ENCODE results near the gene BRMS1. TPM values are rescaled to one million over a fixed set of nuclear protein-coding genes. Genes with fewer than 3 reads are reported as not detected.
A peak's percentile ranks its signal among the peaks of the same experiment; 100 is the strongest.

Gene BRMS1
- total RNA-seq, 1 donor from 2014 or later: 16.4 TPM

DNA sequence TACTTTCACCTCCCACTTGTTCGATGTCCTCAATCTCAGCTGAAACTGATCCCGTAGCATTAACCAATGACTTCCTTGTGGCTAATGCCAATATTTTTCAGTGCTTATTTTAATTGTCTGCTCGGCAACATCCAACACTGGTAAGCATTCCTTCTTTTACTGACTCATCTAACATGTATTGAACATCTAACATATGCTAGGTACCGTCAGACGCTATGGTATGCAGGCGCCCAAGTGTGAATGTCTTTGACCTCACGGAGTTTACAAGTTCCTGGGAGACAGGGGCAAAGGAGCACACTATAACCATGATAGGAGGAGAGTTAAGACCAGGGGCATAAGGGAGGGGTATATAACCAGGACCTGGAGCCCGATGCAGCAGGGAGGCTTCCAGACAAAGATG lies 1.7 kb downstream of the BRMS1 start:
- Histone ChIP-seq H3K27ac (no peak overlapping the region), H3K4me2 (no peak overlapping the region), H3K79me2 (ENCODE audit: low read depth) (peaks cover 35% of the 10 kb centered on the region), H3K27me3 (no peaks in the 10 kb centered on the region), H4K20me1 (ENCODE audit: low read depth) (peaks cover 13% of the 10 kb centered on the region), H3K36me3 (no peaks in the 10 kb centered on the region), H3K4me1 (peaks cover 26% of the 10 kb centered on the region), H3K9ac (no peak overlapping the region), H3F3A (ENCODE audit: low read depth) (peaks cover 43% of the 10 kb centered on the region), H3K4me3 (no peak overlapping the region), H3K9me3 (ENCODE audit: low read depth) (no peaks in the 10 kb centered on the region), H2AFZ (replicated peaks) (no peak overlapping the region)
- H3K4me1 Mint-ChIP-seq: peaks cover 36% of the 10 kb centered on the region
- DNase-seq (ENCODE audit: low spot score): no peak
- peak overlapping the region; percentile 96 for H3K4me3 Mint-ChIP-seq
- peaks cover 13% of the 10 kb centered on the region for H3K27me3 Mint-ChIP-seq (ENCODE audit: insufficient read depth, low read depth)
- H3K36me3 Mint-ChIP-seq: peaks cover 4% of the 10 kb centered on the region
- H3K9me3 Mint-ChIP-seq: peaks cover 4% of the 10 kb centered on the region
- no peak for TF ChIP-seq EZH2 (IDR thresholded peaks at IDR 0.05)
- no peak for TF ChIP-seq EZH2phosphoT487 (IDR thresholded peaks at IDR 0.05)
- TF ChIP-seq, protein P1, sequence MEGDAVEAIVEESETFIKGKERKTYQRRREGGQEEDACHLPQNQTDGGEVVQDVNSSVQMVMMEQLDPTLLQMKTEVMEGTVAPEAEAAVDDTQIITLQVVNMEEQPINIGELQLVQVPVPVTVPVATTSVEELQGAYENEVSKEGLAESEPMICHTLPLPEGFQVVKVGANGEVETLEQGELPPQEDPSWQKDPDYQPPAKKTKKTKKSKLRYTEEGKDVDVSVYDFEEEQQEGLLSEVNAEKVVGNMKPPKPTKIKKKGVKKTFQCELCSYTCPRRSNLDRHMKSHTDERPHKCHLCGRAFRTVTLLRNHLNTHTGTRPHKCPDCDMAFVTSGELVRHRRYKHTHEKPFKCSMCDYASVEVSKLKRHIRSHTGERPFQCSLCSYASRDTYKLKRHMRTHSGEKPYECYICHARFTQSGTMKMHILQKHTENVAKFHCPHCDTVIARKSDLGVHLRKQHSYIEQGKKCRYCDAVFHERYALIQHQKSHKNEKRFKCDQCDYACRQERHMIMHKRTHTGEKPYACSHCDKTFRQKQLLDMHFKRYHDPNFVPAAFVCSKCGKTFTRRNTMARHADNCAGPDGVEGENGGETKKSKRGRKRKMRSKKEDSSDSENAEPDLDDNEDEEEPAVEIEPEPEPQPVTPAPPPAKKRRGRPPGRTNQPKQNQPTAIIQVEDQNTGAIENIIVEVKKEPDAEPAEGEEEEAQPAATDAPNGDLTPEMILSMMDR (IDR thresholded peaks at IDR 0.05): no peak
- H3K27ac Mint-ChIP-seq: no peak overlapping the region

- H3K4me3 ChIP-seq: no peak overlapping the region
- H3K4me3 Mint-ChIP-seq: peak overlapping the region; percentile 38
- H3K4me1 ChIP-seq: peaks cover 24% of the 10 kb centered on the region
- H3K27ac ChIP-seq: no peak overlapping the region
- H3K4me1 Mint-ChIP-seq: peaks cover 45% of the 10 kb centered on the region
- no peaks in the 10 kb centered on the region for H3K36me3 ChIP-seq
- no peak overlapping the region for H3K9ac ChIP-seq
- H4K20me1 ChIP-seq (ENCODE audit: low read depth): peaks cover 18% of the 10 kb centered on the region
- no peak overlapping the region for H3K27ac Mint-ChIP-seq
- H3K27me3 ChIP-seq: no peaks in the 10 kb centered on the region
- no peaks in the 10 kb centered on the region for H3K9me3 ChIP-seq (ENCODE audit: low read depth)
- H3K4me2 ChIP-seq: no peak overlapping the region
- H3K79me2 ChIP-seq (ENCODE audit: low read depth): peaks cover 30% of the 10 kb centered on the region
- TF ChIP-seq EZH2 (IDR thresholded peaks at IDR 0.05) (no peak), EZH2phosphoT487 (IDR thresholded peaks at IDR 0.05) (no peak)
- TF ChIP-seq, protein P1 (IDR thresholded peaks at IDR 0.05): no peak
- DNase-seq (ENCODE audit: low spot score): no peak
- H3K9me3 Mint-ChIP-seq: no peaks in the 10 kb centered on the region
- H3F3A ChIP-seq (ENCODE audit: low read depth): peaks cover 41% of the 10 kb centered on the region
- no peak overlapping the region for H2AFZ ChIP-seq (replicated peaks)
- H3K36me3 Mint-ChIP-seq: no peaks in the 10 kb centered on the region
- H3K27me3 Mint-ChIP-seq (ENCODE audit: insufficient read depth, low read depth): peaks cover 11% of the 10 kb centered on the region
Measured at GRCh38 chr11:66341502-66342126, 3.3 kb downstream of the BRMS1 start.

DNA sequence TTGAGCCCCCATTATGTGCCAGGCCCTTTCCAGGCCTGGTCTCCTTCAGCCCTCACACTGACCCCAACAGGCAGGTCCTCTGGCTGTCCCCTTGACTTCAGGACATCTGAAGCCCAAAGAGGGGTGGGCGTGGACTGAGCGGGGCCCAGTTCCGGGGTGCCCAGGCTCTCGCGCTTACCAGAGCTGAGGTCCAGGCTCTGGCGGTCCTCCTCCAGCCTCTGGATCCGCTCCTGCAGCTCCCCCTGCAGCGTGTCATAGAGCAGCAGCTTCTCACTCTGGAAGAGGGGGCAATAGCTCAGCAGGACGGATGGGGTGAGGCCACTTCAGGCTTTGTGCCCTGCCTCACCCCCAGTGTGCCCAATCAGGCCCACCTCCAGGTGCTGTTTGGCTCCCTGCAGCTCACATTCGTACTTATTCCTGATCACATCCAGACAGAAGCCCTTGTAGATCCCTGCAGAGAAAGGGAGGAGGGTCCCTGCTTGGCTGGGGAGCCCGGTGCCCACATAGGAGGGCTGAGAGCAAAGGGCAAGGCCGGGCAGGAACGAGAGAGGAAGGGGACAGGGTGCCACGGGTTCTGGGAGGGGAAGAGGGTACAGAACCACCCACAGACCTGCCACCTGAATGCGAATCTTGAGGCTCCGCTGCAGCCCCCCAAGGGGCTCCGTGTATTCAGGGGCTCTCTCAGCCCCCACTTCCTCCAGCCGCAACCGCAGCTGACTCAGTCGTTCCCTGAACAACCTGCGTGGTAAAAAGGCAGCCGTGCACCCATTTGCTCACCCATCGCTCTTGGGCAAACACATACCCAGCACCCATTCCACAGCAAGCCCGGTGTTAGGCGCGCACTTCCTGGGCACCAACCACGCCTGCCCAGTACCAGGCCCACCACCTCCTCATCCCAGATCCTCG lies 4.1 kb downstream of the BRMS1 start:
- TF ChIP-seq EZH2phosphoT487 (IDR thresholded peaks at IDR 0.05) (no peak), EZH2 (IDR thresholded peaks at IDR 0.05) (no peak)
- TF ChIP-seq, protein P1 (IDR thresholded peaks at IDR 0.05): no peak
- DNase-seq (ENCODE audit: low spot score): no peak
- Histone ChIP-seq H3K4me1 (peaks cover 23% of the 10 kb centered on the region), H3F3A (ENCODE audit: low read depth) (peaks cover 35% of the 10 kb centered on the region), H2AFZ (replicated peaks) (no peak overlapping the region), H3K27me3 (no peaks in the 10 kb centered on the region), H3K4me2 (no peak overlapping the region), H3K79me2 (ENCODE audit: low read depth) (peaks cover 23% of the 10 kb centered on the region), H3K36me3 (no peaks in the 10 kb centered on the region), H3K27ac (no peak overlapping the region), H3K9ac (no peak overlapping the region), H3K4me3 (no peak overlapping the region), H3K9me3 (ENCODE audit: low read depth) (no peaks in the 10 kb centered on the region), H4K20me1 (ENCODE audit: low read depth) (peaks cover 18% of the 10 kb centered on the region)
- peaks cover 10% of the 10 kb centered on the region for H3K27me3 Mint-ChIP-seq (ENCODE audit: insufficient read depth, low read depth)
- peaks cover 43% of the 10 kb centered on the region for H3K4me1 Mint-ChIP-seq
- H3K36me3 Mint-ChIP-seq: no peaks in the 10 kb centered on the region
- H3K27ac Mint-ChIP-seq: no peak overlapping the region
- no peak overlapping the region for H3K4me3 Mint-ChIP-seq
- H3K9me3 Mint-ChIP-seq: no peaks in the 10 kb centered on the region
